ENCODE data around the gene SDCBP2.

GRCh38 chr20:1328680-1329330, at the start of gene SDCBP2:
- TF ChIP-seq CTCF (IDR thresholded peaks at IDR 0.05; ENCODE audit: low read depth, low read length, missing input control), result no peak
- no peak for TF ChIP-seq JUND (IDR thresholded peaks at IDR 0.05)
- no peak for TF ChIP-seq REST (IDR thresholded peaks at IDR 0.05)
- no peak for TF ChIP-seq GABPA (IDR thresholded peaks at IDR 0.05 in 1 of 2, conservative IDR thresholded peaks at IDR 0.05 in 1 of 2)
- no peak for TF ChIP-seq SP1 (IDR thresholded peaks at IDR 0.05)
